HEK293 (cell line): Measurements from ENCODE around the gene PLXNA2.

Experiments
- CTCF ChIA-PET: fragments of 350-600 bp; formaldehyde crosslinking; extraction: SDS; loops from one replicate; lab custom pipeline; 2021; ENCODE audit warnings: antibody characterized with exemption; lab: Yijun Ruan, JAX
- POLR2A ChIA-PET: fragments of 300-600 bp; formaldehyde crosslinking; extraction: SDS; loops from one replicate; lab custom pipeline; 2020; ENCODE audit warnings: antibody characterized with exemption, inconsistent platforms; lab: Yijun Ruan, JAX
- H3K27ac ChIP-seq: fragments of 200-500 bp; sonication (Bioruptor generic); 2 replicates; pipeline ENCODE4 v1.5.1; 2014; ENCODE audit warnings: low read depth, low read length, control low read depth, inconsistent platforms; ENCODE audit errors: extremely low read depth
- H3K36me3 ChIP-seq, 2 experiments: fragments of 200-500 bp in 1 of 2; sonication (Bioruptor generic) in 1 of 2; 1 replicate in 1 of 2; 2 replicates in 1 of 2; pipeline ENCODE4 v1.5.1; 2014 to 2017; ENCODE audit warnings: inconsistent platforms in 2 of 2, low read length in 2 of 2; ENCODE audit not compliant: control insufficient read depth in 2 of 2, insufficient read depth in 1 of 2
- H3K4me1 ChIP-seq: fragments of 200-500 bp; sonication (Bioruptor generic); 2 replicates; pipeline ENCODE4 v1.5.1; 2014; ENCODE audit warnings: mild to moderate bottlenecking, low read length, inconsistent platforms; ENCODE audit not compliant: control insufficient read depth, insufficient read depth
- H3K4me3 ChIP-seq: 2 replicates; pipeline ENCODE4 v1.5.1; 2011; ENCODE audit warnings: low read depth, mild to moderate bottlenecking, control low read depth, low read length, moderate library complexity
- H3K9me3 ChIP-seq: fragments of 200-500 bp; sonication (Bioruptor generic); 2 replicates; pipeline ENCODE4 v1.5.1; 2014; ENCODE audit warnings: low read depth, low read length, inconsistent platforms; ENCODE audit not compliant: control insufficient read depth, insufficient read depth
- AEBP2 ChIP-seq: fragments of 450-650 bp; formaldehyde crosslinking; IDR thresholded peaks from 2 replicates; pipeline ENCODE4 v1.5.1; 2016; ENCODE audit warnings: missing biosample characterization, missing genetic modification characterization, borderline replicate concordance
- BCL11B ChIP-seq: fragments of 450-650 bp; formaldehyde crosslinking; IDR thresholded peaks from 2 replicates; pipeline ENCODE4 v1.5.1; 2016; ENCODE audit warnings: low read depth, missing biosample characterization, missing genetic modification characterization
- BCL6B ChIP-seq: fragments of 450-650 bp; formaldehyde crosslinking; IDR thresholded peaks from 2 replicates; pipeline ENCODE4 v1.5.1; 2017; ENCODE audit warnings: missing biosample characterization, missing genetic modification characterization
- GLI2 ChIP-seq: fragments of 450-650 bp; formaldehyde crosslinking; IDR thresholded peaks from 2 replicates; pipeline ENCODE4; 2017; ENCODE audit warnings: missing biosample characterization, missing genetic modification characterization, low read depth, borderline replicate concordance
- GLIS1 ChIP-seq: fragments of 450-650 bp; formaldehyde crosslinking; IDR thresholded peaks from 2 replicates; pipeline ENCODE4 v1.5.1; 2016; ENCODE audit warnings: missing biosample characterization, missing genetic modification characterization
- KLF1 ChIP-seq: fragments of 450-650 bp; formaldehyde crosslinking; IDR thresholded peaks from 2 replicates; pipeline ENCODE4 v1.5.1; 2016; ENCODE audit warnings: missing biosample characterization, missing genetic modification characterization
- MZF1 ChIP-seq: fragments of 450-650 bp; formaldehyde crosslinking; IDR thresholded peaks from 2 replicates; pipeline ENCODE4 v1.5.1; 2017; ENCODE audit warnings: missing biosample characterization, missing genetic modification characterization, borderline replicate concordance
- REST ChIP-seq: fragments of 450-650 bp; formaldehyde crosslinking; IDR thresholded peaks from 2 replicates; pipeline ENCODE4 v1.5.1; 2016; ENCODE audit warnings: missing biosample characterization, missing genetic modification characterization
- SCRT2 ChIP-seq: fragments of 450-650 bp; formaldehyde crosslinking; IDR thresholded peaks from 2 replicates; pipeline ENCODE4 v1.5.1; 2016; ENCODE audit warnings: missing biosample characterization, missing genetic modification characterization
- TSHZ1 ChIP-seq: fragments of 450-650 bp; formaldehyde crosslinking; IDR thresholded peaks from 2 replicates; pipeline ENCODE4 v1.5.1; 2016; ENCODE audit warnings: missing biosample characterization, missing genetic modification characterization, borderline replicate concordance
- WT1 ChIP-seq: fragments of 450-650 bp; formaldehyde crosslinking; IDR thresholded peaks from 2 replicates; pipeline ENCODE4 v1.5.1; 2016; ENCODE audit warnings: missing biosample characterization, missing genetic modification characterization
- YY2 ChIP-seq: fragments of 450-650 bp; formaldehyde crosslinking; IDR thresholded peaks from 2 replicates; pipeline ENCODE4 v1.5.1; 2016; ENCODE audit warnings: missing biosample characterization, missing genetic modification characterization
- ZNF138 ChIP-seq: fragments of 450-650 bp; formaldehyde crosslinking; IDR thresholded peaks from 2 replicates; pipeline ENCODE4 v1.5.1; 2016; ENCODE audit warnings: missing biosample characterization, missing genetic modification characterization, borderline replicate concordance
- ZNF394 ChIP-seq: fragments of 450-650 bp; formaldehyde crosslinking; IDR thresholded peaks from 2 replicates; pipeline ENCODE4 v1.5.1; 2016; ENCODE audit warnings: missing biosample characterization, missing genetic modification characterization, mild to moderate bottlenecking, moderate library complexity, borderline replicate concordance
- ZNF416 ChIP-seq: fragments of 450-650 bp; formaldehyde crosslinking; IDR thresholded peaks from 2 replicates; pipeline ENCODE4 v1.5.1; 2016; ENCODE audit warnings: missing biosample characterization, missing genetic modification characterization
- ZNF488 ChIP-seq: fragments of 450-650 bp; formaldehyde crosslinking; IDR thresholded peaks from 2 replicates; pipeline ENCODE4 v1.5.1; 2016; ENCODE audit warnings: missing biosample characterization, missing genetic modification characterization
- ZNF510 ChIP-seq: fragments of 450-650 bp; formaldehyde crosslinking; IDR thresholded peaks from 2 replicates; pipeline ENCODE4 v1.5.1; 2018; ENCODE audit warnings: mild to moderate bottlenecking, missing genetic modification characterization, missing biosample characterization; ENCODE audit not compliant: insufficient replicate concordance
- ZNF560 ChIP-seq: fragments of 450-650 bp; formaldehyde crosslinking; IDR thresholded peaks from 2 replicates; pipeline ENCODE4 v1.5.1; 2017; ENCODE audit warnings: missing biosample characterization, missing genetic modification characterization, borderline replicate concordance
- ZNF561 ChIP-seq: fragments of 450-650 bp; IDR thresholded peaks from 2 replicates; pipeline ENCODE4 v1.5.1; 2018; ENCODE audit warnings: missing biosample characterization, missing genetic modification characterization, borderline replicate concordance
- ZNF600 ChIP-seq: fragments of 450-650 bp; formaldehyde crosslinking; IDR thresholded peaks from 2 replicates; pipeline ENCODE4 v1.5.1; 2016; ENCODE audit warnings: missing biosample characterization, missing genetic modification characterization
- ZNF747 ChIP-seq: fragments of 450-650 bp; formaldehyde crosslinking; IDR thresholded peaks from 2 replicates; pipeline ENCODE4 v1.5.1; 2016; ENCODE audit warnings: missing biosample characterization, missing genetic modification characterization
- ZXDB ChIP-seq: fragments of 450-650 bp; formaldehyde crosslinking; IDR thresholded peaks from 2 replicates; pipeline ENCODE4 v1.5.1; 2016; ENCODE audit warnings: missing biosample characterization, missing genetic modification characterization

The PLXNA2 gene

GRCh38 chr1:208090388-208091301, 153.5 kb downstream of the PLXNA2 start (continued):
- TF ChIP-seq REST (no peak), AEBP2 (tag by site-specific recombination) (no peak), ZNF416 (no peak), SCRT2 (tag by site-specific recombination) (peak; percentile 82), BCL11B (no peak), BCL6B (tag by site-specific recombination) (no peak), GLI2 (no peak), ZNF394 (tag by site-specific recombination) (no peak), GLIS1 (tag by site-specific recombination) (peak; percentile 79), ZNF747 (tag by site-specific recombination) (no peak), WT1 (tag by site-specific recombination) (no peak), ZXDB (tag by site-specific recombination) (peak; percentile 60), KLF1 (tag by site-specific recombination) (0 out of 2 replicates have a peak, but pooled peaks have one; percentile 18), ZNF510 (tag by site-specific recombination) (no peak)

- CTCF ChIA-PET: interaction anchor here (0.6 to 1.3 kb wide), 3 partner anchors 8 to 155 kb away, joined by 3 to 5 read pairs (median 4); no protein-coding TSS in a partner anchor
- POLR2A ChIA-PET: no interaction called here
- peaks cover 0 to 38% of the 10 kb centered on the region in 2 experiments; a peak in 1 of 3 replicates for H3K36me3 ChIP-seq
- TF ChIP-seq YY2 (no peak), ZNF488 (tag by site-specific recombination) (no peak), ZNF138 (no peak), MZF1 (tag by site-specific recombination) (no peak), ZNF561 (no peak), ZNF560 (no peak), ZNF600 (no peak), TSHZ1 (tag by site-specific recombination) (no peak)
Observed at GRCh38 chr1:208089761-208090370, 154.3 kb downstream of the PLXNA2 start.

More at GRCh38 chr1:208089761-208090370, 154.3 kb downstream of the PLXNA2 start:
- Histone ChIP-seq H3K27ac (no peak overlapping the region), H3K4me1 (no peaks in the 10 kb centered on the region), H3K4me3 (no peak overlapping the region), H3K9me3 (no peaks in the 10 kb centered on the region)
